ENCODE results near the gene SH2D5.

GRCh38 chr1:20767271-20767670 lies 34.8 kb upstream of the SH2D5 start:
- TF ChIP-seq CTCF (IDR thresholded peaks at IDR 0.05) (no peak), POLR2A (IDR thresholded peaks at IDR 0.05) (no peak)

Measured in esophagus squamous epithelium (tissue), 4 donors.